Activated CD4-positive, alpha-beta memory T cell treated with anti-CD3 and anti-CD28 coated beads for 36 hours (primary cell): ENCODE data around the gene FUCA1. TPM values are rescaled to one million over a fixed set of nuclear protein-coding genes. Genes with fewer than 3 reads are reported as not detected.
A peak's percentile ranks its signal among the peaks of the same experiment; 100 is the strongest.

Experiments
- CTCF ChIA-PET: fragments of 350-600 bp; sonication (Branson Sonifier 250); formaldehyde crosslinking; loops from one replicate; lab custom pipeline; 2021; ENCODE audit warnings: antibody characterized with exemption, inconsistent platforms; lab: Charles Lee
- POLR2A ChIA-PET: fragments of 350-600 bp; sonication (Branson Sonifier 250); formaldehyde crosslinking; loops from one replicate; lab custom pipeline; 2021; ENCODE audit warnings: antibody characterized with exemption; lab: Charles Lee
- DNase-seq: peaks from one replicate; pipeline ENCODE4 v3.0.0-alpha.2; 2020
- H3K27ac Mint-ChIP-seq: one replicate; pipeline ENCODE4 v1.8.0; 2021; ENCODE audit warnings: mixed read lengths
- H3K27me3 Mint-ChIP-seq: one replicate; pipeline ENCODE4 v1.8.0; 2021; ENCODE audit warnings: mixed read lengths
- H3K36me3 Mint-ChIP-seq: one replicate; pipeline ENCODE4 v1.8.0; 2021; ENCODE audit warnings: mixed read lengths
- H3K4me1 Mint-ChIP-seq: one replicate; pipeline ENCODE4 v1.8.0; 2021; ENCODE audit warnings: low read depth, mixed read lengths
- H3K4me3 Mint-ChIP-seq: one replicate; pipeline ENCODE4 v1.8.0; 2021; ENCODE audit warnings: mild to moderate bottlenecking, mixed read lengths
- H3K9me3 Mint-ChIP-seq: one replicate; pipeline ENCODE4 v1.8.0; 2021; ENCODE audit warnings: mixed read lengths
- intact Hi-C: fragments of 100-400 bp; cut with micrococcal nuclease; formaldehyde crosslinking; loops from one replicate; pipeline ENCODE4 v1.15.1; 2023
- total RNA-seq, 2 experiments: library from RNA; stranded (reverse); gene quantifications; one replicate each; pipeline ENCODE4 v1.2.3, GENCODE V29; 2021

FUCA1 gene
- total RNA-seq, 2 experiments from 2014 or later: 5.3 to 5.4 TPM

GRCh38 chr1:23885222-23885621, 17.1 kb upstream of the FUCA1 start:
- Mint-ChIP-seq H3K36me3 (no peaks in the 10 kb centered on the region), H3K9me3 (no peaks in the 10 kb centered on the region), H3K4me1 (no peaks in the 10 kb centered on the region), H3K4me3 (no peak overlapping the region), H3K27me3 (no peaks in the 10 kb centered on the region), H3K27ac (no peak overlapping the region)
- CTCF ChIA-PET: interaction anchor here (1.3 kb wide), 1 partner anchor 31 kb away, joined by 4 read pairs; no protein-coding TSS in a partner anchor
- POLR2A ChIA-PET: no interaction called here
- intact Hi-C loops: no loop called here
- DNase-seq: no peak

- ChIA-PET CTCF (no interaction called here), POLR2A (no interaction called here)
- Mint-ChIP-seq H3K4me3 (no peak overlapping the region), H3K27me3 (no peaks in the 10 kb centered on the region), H3K9me3 (peaks cover 20% of the 10 kb centered on the region), H3K4me1 (no peaks in the 10 kb centered on the region), H3K27ac (no peak overlapping the region), H3K36me3 (peaks cover 8% of the 10 kb centered on the region)
- no peak for DNase-seq
- intact Hi-C loops: no loop called here
These were observed 14.7 kb upstream of the FUCA1 start for GRCh38 chr1:23882746-23883145.

- Mint-ChIP-seq H3K9me3 (peaks cover 28% of the 10 kb centered on the region), H3K36me3 (peaks cover 8% of the 10 kb centered on the region), H3K27me3 (no peaks in the 10 kb centered on the region), H3K4me3 (no peak overlapping the region), H3K4me1 (no peaks in the 10 kb centered on the region), H3K27ac (no peak overlapping the region)
- intact Hi-C loops: no loop called here
- POLR2A ChIA-PET: interaction anchor here (0.6 kb wide), 1 partner anchor 865 kb away, joined by 3 read pairs; no protein-coding TSS in a partner anchor
- no peak for DNase-seq
- CTCF ChIA-PET: interaction anchor here (1.8 kb wide), 1 partner anchor 10 kb away, joined by 4 read pairs; no protein-coding TSS in a partner anchor
These were observed 11.7 kb upstream of the FUCA1 start for GRCh38 chr1:23879809-23880208.

GRCh38 chr1:23878668-23879067, 10.6 kb upstream of the FUCA1 start:
- peaks cover 8% of the 10 kb centered on the region for H3K36me3 Mint-ChIP-seq
- peaks cover 28% of the 10 kb centered on the region for H3K9me3 Mint-ChIP-seq
- DNase-seq: no peak
- no peaks in the 10 kb centered on the region for H3K4me1 Mint-ChIP-seq
- intact Hi-C loops: no loop called here
- H3K27me3 Mint-ChIP-seq: no peaks in the 10 kb centered on the region
- no peak overlapping the region for H3K27ac Mint-ChIP-seq
- H3K4me3 Mint-ChIP-seq: no peak overlapping the region
- ChIA-PET POLR2A (no interaction called here), CTCF (interaction anchor here (1.8 kb wide), 1 partner anchor 9 kb away, joined by 4 read pairs; no protein-coding TSS in a partner anchor)

GRCh38 chr1:23875382-23875781, 7.3 kb upstream of the FUCA1 start:
- intact Hi-C loops: no loop called here
- Mint-ChIP-seq H3K9me3 (peaks cover 28% of the 10 kb centered on the region), H3K4me3 (no peak overlapping the region), H3K4me1 (no peaks in the 10 kb centered on the region), H3K27ac (no peak overlapping the region), H3K27me3 (no peaks in the 10 kb centered on the region), H3K36me3 (peaks cover 8% of the 10 kb centered on the region)
- ChIA-PET POLR2A (no interaction called here), CTCF (no interaction called here)
- DNase-seq: no peak

- DNase-seq: no peak
- Mint-ChIP-seq H3K36me3 (no peaks in the 10 kb centered on the region), H3K4me3 (no peak overlapping the region), H3K9me3 (peaks cover 6% of the 10 kb centered on the region), H3K4me1 (peaks cover 10% of the 10 kb centered on the region), H3K27me3 (peaks cover 1% of the 10 kb centered on the region), H3K27ac (no peak overlapping the region)
- POLR2A ChIA-PET: no interaction called here
- CTCF ChIA-PET: interaction anchor here (5.4 kb wide), 1 partner anchor 62 kb away, joined by 54 read pairs; no protein-coding TSS in a partner anchor
- intact Hi-C loops: no loop called here
These were observed 4.3 kb upstream of the FUCA1 start for GRCh38 chr1:23872421-23872820.

- Mint-ChIP-seq H3K36me3 (peaks cover 6% of the 10 kb centered on the region), H3K4me1 (peaks cover 19% of the 10 kb centered on the region), H3K4me3 (no peak overlapping the region), H3K27me3 (peaks cover 1% of the 10 kb centered on the region), H3K27ac (no peak overlapping the region), H3K9me3 (no peaks in the 10 kb centered on the region)
- CTCF ChIA-PET: interaction anchor here (1.2 to 5.4 kb wide), 4 partner anchors 59 to 97 kb away, joined by 3 to 54 read pairs (median 8); no protein-coding TSS in a partner anchor
- intact Hi-C loops: loop anchor here (5.0 kb wide), 1 partner anchor 43 kb away; the partner anchor contains the start of gene CNR2
- POLR2A ChIA-PET: no interaction called here
- no peak for DNase-seq
These were observed 961 bp upstream of the FUCA1 start for GRCh38 chr1:23869051-23869450.

- no peak for DNase-seq
- Mint-ChIP-seq H3K27me3 (peaks cover 1% of the 10 kb centered on the region), H3K4me3 (peak overlapping the region; percentile 77), H3K9me3 (no peaks in the 10 kb centered on the region), H3K4me1 (peaks cover 19% of the 10 kb centered on the region), H3K27ac (no peak overlapping the region), H3K36me3 (peaks cover 6% of the 10 kb centered on the region)
- intact Hi-C loops: loop anchor here (1.0 to 5.0 kb wide), 4 partner anchors 43 to 96 kb away; partner anchors contain the start of genes CNR2 and HMGCL
- CTCF ChIA-PET: interaction anchor here (3.0 to 5.4 kb wide), 2 partner anchors 58 to 97 kb away, joined by 12 to 54 read pairs; no protein-coding TSS in a partner anchor
- POLR2A ChIA-PET: no interaction called here
These were observed 497 bp upstream of the FUCA1 start for GRCh38 chr1:23868557-23869016.

- H3K36me3 Mint-ChIP-seq: peaks cover 6% of the 10 kb centered on the region
- intact Hi-C loops: loop anchor here (5.0 kb wide), 1 partner anchor 45 kb away; the partner anchor contains the start of gene CNR2
- H3K27me3 Mint-ChIP-seq: peaks cover 1% of the 10 kb centered on the region
- peaks cover 19% of the 10 kb centered on the region for H3K4me1 Mint-ChIP-seq
- no peak for DNase-seq
- H3K27ac Mint-ChIP-seq: no peak overlapping the region
- H3K9me3 Mint-ChIP-seq: no peaks in the 10 kb centered on the region
- ChIA-PET CTCF (interaction anchor here (0.8 to 5.4 kb wide), 4 partner anchors 57 to 96 kb away, joined by 3 to 54 read pairs (median 6); no protein-coding TSS in a partner anchor), POLR2A (interaction anchor here (0.6 kb wide), 1 partner anchor 42 kb away, joined by 6 read pairs; no protein-coding TSS in a partner anchor)
- H3K4me3 Mint-ChIP-seq: peak overlapping the region; percentile 77
These were observed 572 bp downstream of the FUCA1 start for GRCh38 chr1:23867542-23867894.

- Mint-ChIP-seq H3K4me3 (no peak overlapping the region), H3K27ac (no peak overlapping the region), H3K36me3 (peaks cover 8% of the 10 kb centered on the region), H3K9me3 (no peaks in the 10 kb centered on the region), H3K27me3 (peaks cover 1% of the 10 kb centered on the region), H3K4me1 (peaks cover 19% of the 10 kb centered on the region)
- no peak for DNase-seq
- ChIA-PET CTCF (interaction anchor here (0.6 to 3.5 kb wide), 3 partner anchors 55 to 416 kb away, joined by 3 to 15 read pairs (median 3); no protein-coding TSS in a partner anchor), POLR2A (no interaction called here)
- intact Hi-C loops: loop anchor here (5.0 kb wide), 1 partner anchor 47 kb away; the partner anchor contains the start of gene CNR2
These were observed 2.6 kb downstream of the FUCA1 start for GRCh38 chr1:23865543-23865930.

GRCh38 chr1:23864801-23865542, 3.1 kb downstream of the FUCA1 start:
- intact Hi-C loops: loop anchor here (5.0 kb wide), 1 partner anchor 47 kb away; the partner anchor contains the start of gene CNR2
- DNase-seq: no peak
- CTCF ChIA-PET: interaction anchor here (1.2 to 3.5 kb wide), 3 partner anchors 11 to 94 kb away, joined by 3 to 15 read pairs (median 3); no protein-coding TSS in a partner anchor
- Mint-ChIP-seq H3K4me3 (no peak overlapping the region), H3K36me3 (peaks cover 8% of the 10 kb centered on the region), H3K9me3 (no peaks in the 10 kb centered on the region), H3K4me1 (peaks cover 19% of the 10 kb centered on the region), H3K27me3 (peaks cover 1% of the 10 kb centered on the region), H3K27ac (no peak overlapping the region)
- POLR2A ChIA-PET: no interaction called here

GRCh38 chr1:23862640-23863039, 5.5 kb downstream of the FUCA1 start:
- no peak for DNase-seq
- peaks cover 10% of the 10 kb centered on the region for H3K36me3 Mint-ChIP-seq
- no peaks in the 10 kb centered on the region for H3K9me3 Mint-ChIP-seq
- no peak overlapping the region for H3K27ac Mint-ChIP-seq
- CTCF ChIA-PET: interaction anchor here (0.6 kb wide), 1 partner anchor 205 kb away, joined by 3 read pairs; no protein-coding TSS in a partner anchor
- no peaks in the 10 kb centered on the region for H3K27me3 Mint-ChIP-seq
- H3K4me3 Mint-ChIP-seq: no peak overlapping the region
- H3K4me1 Mint-ChIP-seq: peaks cover 10% of the 10 kb centered on the region
- POLR2A ChIA-PET: no interaction called here
- intact Hi-C loops: no loop called here
